Measurements from ENCODE around the gene HOXB13.

Gene HOXB13

GRCh38 chr17:48704361-48705248 is 23.9 kb downstream of the HOXB13 start:
- DNase-seq, result no peak

GRCh38 chr17:48701864-48702532 is 26.6 kb downstream of the HOXB13 start:
- no peak for DNase-seq

- DNase-seq, result no peak
These were observed 35.4 kb downstream of the HOXB13 start for GRCh38 chr17:48693178-48693577.

GRCh38 chr17:48692049-48692448 is 36.5 kb downstream of the HOXB13 start:
- DNase-seq, result no peak

GRCh38 chr17:48690655-48691054 is 37.9 kb downstream of the HOXB13 start:
- DNase-seq, result no peak

GRCh38 chr17:48681609-48682008 is 46.9 kb downstream of the HOXB13 start:
- DNase-seq, result no peak

- no peak for DNase-seq
These were observed 49.0 kb downstream of the HOXB13 start for GRCh38 chr17:48679385-48680096.

GRCh38 chr17:48678141-48678971 is 50.2 kb downstream of the HOXB13 start:
- DNase-seq, result peak; percentile 78

GRCh38 chr17:48676963-48677558 is 51.5 kb downstream of the HOXB13 start:
- no peak for DNase-seq
